Thoracic aorta (tissue), 2 donors: ENCODE data around the gene ABCA12. TPM values are rescaled to one million over a fixed set of nuclear protein-coding genes. Genes with fewer than 3 reads are reported as not detected.

Experiments used
- ATAC-seq: fragments of 150-250 bp; one replicate; pipeline ENCODE4 v1.8.0; 2017; ENCODE audit warnings: low read depth; ENCODE audit not compliant: insufficient number of reproducible peaks, low FRiP score
- DNase-seq: peaks from one replicate; pipeline ENCODE4 v3.0.0-alpha.2; 2020; ENCODE audit warnings: low spot score
- H3K27ac ChIP-seq, 2 donors: fragments of 200-600 bp; sonication (generic); 1 replicate in 1 of 2; 2 replicates in 1 of 2; pipeline ENCODE4 v1.5.1; 2016; ENCODE audit warnings: mild to moderate bottlenecking in 2 of 2, moderate library complexity in 2 of 2
- H3K27me3 ChIP-seq: fragments of 200-600 bp; sonication (generic); replicated peaks from 2 replicates; pipeline ENCODE4 v1.6.0; 2016; ENCODE audit warnings: mild to moderate bottlenecking; ENCODE audit not compliant: insufficient read depth
- H3K36me3 ChIP-seq: fragments of 200-600 bp; sonication (generic); one replicate; pipeline ENCODE4 v1.5.1; 2016
- H3K4me1 ChIP-seq, 2 donors: fragments of 200-600 bp; sonication (generic); 1 replicate in 1 of 2; 2 replicates in 1 of 2; pipeline versions ENCODE4 v1.5.1 to v1.6.0; 2016; ENCODE audit warnings: low read depth in 2 of 2, mild to moderate bottlenecking in 1 of 2; ENCODE audit not compliant: control insufficient read depth in 1 of 2
- H3K4me3 ChIP-seq: fragments of 200-600 bp; sonication (generic); 2 replicates; pipeline ENCODE4 v1.5.1; 2016; ENCODE audit warnings: mild to moderate bottlenecking
- H3K9me3 ChIP-seq: fragments of 200-600 bp; sonication (generic); 2 replicates; pipeline ENCODE4 v1.5.1; 2016
- total RNA-seq, 2 donors: library from RNA; depleted of rRNA; stranded (reverse); fragments of >200 nt; gene quantifications; one replicate each; pipeline versions ENCODE4 v1.1.0 to v1.2.3, GENCODE V29; 2016
- TF ChIP-seq, protein P1 (sequence below): fragments of 200-600 bp; sonication (generic); IDR thresholded peaks from one replicate; pipeline ENCODE4 v1.5.1; 2019; ENCODE audit warnings: antibody characterized with exemption

Gene ABCA12
- total RNA-seq, 2 donors from 2014 or later, result 0.14 TPM; not detected in 1

GRCh38 chr2:215144106-215144875, 5.9 kb upstream of the ABCA12 start:
- ATAC-seq, result no peak
- no peaks in the 10 kb centered on the region for H3K4me1 ChIP-seq
- TF ChIP-seq, protein P1, sequence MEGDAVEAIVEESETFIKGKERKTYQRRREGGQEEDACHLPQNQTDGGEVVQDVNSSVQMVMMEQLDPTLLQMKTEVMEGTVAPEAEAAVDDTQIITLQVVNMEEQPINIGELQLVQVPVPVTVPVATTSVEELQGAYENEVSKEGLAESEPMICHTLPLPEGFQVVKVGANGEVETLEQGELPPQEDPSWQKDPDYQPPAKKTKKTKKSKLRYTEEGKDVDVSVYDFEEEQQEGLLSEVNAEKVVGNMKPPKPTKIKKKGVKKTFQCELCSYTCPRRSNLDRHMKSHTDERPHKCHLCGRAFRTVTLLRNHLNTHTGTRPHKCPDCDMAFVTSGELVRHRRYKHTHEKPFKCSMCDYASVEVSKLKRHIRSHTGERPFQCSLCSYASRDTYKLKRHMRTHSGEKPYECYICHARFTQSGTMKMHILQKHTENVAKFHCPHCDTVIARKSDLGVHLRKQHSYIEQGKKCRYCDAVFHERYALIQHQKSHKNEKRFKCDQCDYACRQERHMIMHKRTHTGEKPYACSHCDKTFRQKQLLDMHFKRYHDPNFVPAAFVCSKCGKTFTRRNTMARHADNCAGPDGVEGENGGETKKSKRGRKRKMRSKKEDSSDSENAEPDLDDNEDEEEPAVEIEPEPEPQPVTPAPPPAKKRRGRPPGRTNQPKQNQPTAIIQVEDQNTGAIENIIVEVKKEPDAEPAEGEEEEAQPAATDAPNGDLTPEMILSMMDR, result no peak
- no peaks in the 10 kb centered on the region for H3K36me3 ChIP-seq
- H3K27ac ChIP-seq, result no peak overlapping the region
- H3K9me3 ChIP-seq, result no peaks in the 10 kb centered on the region
- no peak overlapping the region for H3K4me3 ChIP-seq
- DNase-seq, result no peak
- no peaks in the 10 kb centered on the region for H3K27me3 ChIP-seq

- Histone ChIP-seq H3K9me3 (no peaks in the 10 kb centered on the region), H3K27ac (no peak overlapping the region), H3K36me3 (no peaks in the 10 kb centered on the region), H3K27me3 (no peaks in the 10 kb centered on the region), H3K4me1 (no peaks in the 10 kb centered on the region), H3K4me3 (no peak overlapping the region)
- no peak for ATAC-seq
- no peak for DNase-seq
- TF ChIP-seq, protein P1, result no peak
Observed at GRCh38 chr2:215143458-215143857, 5.0 kb upstream of the ABCA12 start.

DNA sequence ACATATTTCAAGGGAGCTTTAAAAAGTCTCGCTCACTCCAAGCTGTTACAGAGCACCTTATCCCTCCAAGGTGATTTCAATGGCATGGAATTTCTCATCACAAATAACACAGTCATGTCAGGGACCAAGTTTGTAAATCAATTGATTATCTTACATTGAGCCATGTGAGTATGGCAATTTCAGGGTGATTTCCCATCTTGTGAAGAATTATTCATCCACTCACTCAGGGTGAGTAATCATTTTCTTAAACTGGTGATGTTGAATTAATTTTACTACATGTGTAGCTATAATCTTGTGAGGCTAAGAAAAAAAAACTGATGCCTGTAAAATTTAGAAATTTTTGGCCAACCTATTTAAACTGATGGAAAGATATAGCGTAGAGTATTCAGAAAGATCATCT, 3.3 kb upstream of the ABCA12 start:
- TF ChIP-seq, protein P1, result no peak
- H3K4me3 ChIP-seq, result no peak overlapping the region
- no peak for DNase-seq
- peaks cover 0 to 5% of the 10 kb centered on the region in 2 donors for H3K4me1 ChIP-seq
- ATAC-seq, result no peak
- no peaks in the 10 kb centered on the region for H3K36me3 ChIP-seq
- H3K27ac ChIP-seq, result no peak overlapping the region
- no peaks in the 10 kb centered on the region for H3K9me3 ChIP-seq
- H3K27me3 ChIP-seq, result no peaks in the 10 kb centered on the region

DNA sequence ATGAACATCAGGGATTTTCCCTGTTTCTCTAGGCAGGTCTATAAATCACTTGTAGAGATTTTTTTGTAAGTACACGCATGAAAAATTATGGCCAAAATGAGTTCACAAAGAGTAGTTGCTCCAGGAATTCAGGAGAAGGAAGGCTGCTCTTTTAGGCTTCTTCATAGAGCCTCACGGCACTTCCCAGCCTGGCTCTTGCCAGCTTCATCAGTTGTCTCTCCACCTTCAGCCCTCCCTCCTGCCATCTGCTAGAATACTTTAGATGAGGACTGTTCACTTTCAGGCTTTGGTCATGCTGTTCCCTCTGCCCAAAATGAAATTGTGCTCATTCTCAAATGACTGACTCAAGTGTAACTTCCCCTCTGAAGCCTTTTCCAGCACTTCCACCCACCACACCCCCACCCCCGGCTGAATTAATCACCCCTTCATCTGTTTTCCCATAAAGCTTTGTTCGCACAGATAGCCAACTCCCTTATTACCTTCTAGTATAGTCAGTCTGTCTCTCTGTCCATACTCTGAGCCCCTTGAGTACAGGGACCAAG, 1.8 kb upstream of the ABCA12 start:
- Histone ChIP-seq H3K4me3 (no peak overlapping the region), H3K27me3 (no peaks in the 10 kb centered on the region), H3K9me3 (no peaks in the 10 kb centered on the region), H3K4me1 (peaks cover 0 to 5% of the 10 kb centered on the region in 2 donors), H3K27ac (no peak overlapping the region), H3K36me3 (no peaks in the 10 kb centered on the region)
- no peak for DNase-seq
- TF ChIP-seq, protein P1, result no peak
- ATAC-seq, result no peak

DNA sequence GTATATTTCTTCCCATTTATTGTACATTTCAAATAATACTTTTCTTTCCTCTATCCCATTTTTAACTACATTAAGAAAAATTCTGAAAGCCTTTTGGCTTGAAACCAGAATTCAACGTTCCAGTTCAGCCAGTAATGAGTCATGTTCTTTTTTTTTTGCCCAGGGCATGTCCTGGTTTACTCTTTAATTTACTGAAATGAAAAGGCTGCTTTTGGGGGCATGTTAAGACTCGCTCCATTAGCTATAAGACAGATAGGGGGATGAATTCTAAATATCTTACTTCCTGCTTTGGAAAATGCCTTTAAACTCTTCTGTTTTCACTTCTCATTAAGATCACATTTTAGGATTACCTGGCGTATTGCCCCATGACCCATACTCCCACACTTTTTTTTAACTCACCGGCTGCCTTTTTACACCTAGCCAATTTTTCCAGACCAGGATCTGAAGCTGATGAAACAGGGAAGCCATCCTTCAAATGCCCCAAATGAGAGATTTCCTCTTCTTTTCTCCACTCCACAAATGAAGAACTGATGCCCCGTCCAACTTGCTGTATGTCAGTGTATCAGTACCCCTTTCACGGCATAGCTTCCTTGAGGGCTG, 585 bp downstream of the ABCA12 start:
- DNase-seq (no peak), ATAC-seq (no peak)
- H3K4me1 ChIP-seq, result peaks cover 0 to 5% of the 10 kb centered on the region in 2 donors
- TF ChIP-seq, protein P1, result no peak
- H3K27me3 ChIP-seq, result no peaks in the 10 kb centered on the region
- H3K4me3 ChIP-seq, result no peak overlapping the region
- H3K27ac ChIP-seq, result no peak overlapping the region
- H3K36me3 ChIP-seq, result no peaks in the 10 kb centered on the region
- no peaks in the 10 kb centered on the region for H3K9me3 ChIP-seq
